Measurements from ENCODE around the gene PLCB4.

The PLCB4 gene

GRCh38 chr20:9179193-9179802 is 110.4 kb downstream of the PLCB4 start:
- DNase-seq (ENCODE audit: low read depth): no peak

- no peak for DNase-seq (ENCODE audit: low read depth)
These were observed 111.0 kb downstream of the PLCB4 start for GRCh38 chr20:9179867-9180266.

GRCh38 chr20:9180481-9181257 is 111.8 kb downstream of the PLCB4 start:
- no peak for DNase-seq (ENCODE audit: low read depth)

- DNase-seq (ENCODE audit: low read depth): no peak
These were observed 116.6 kb downstream of the PLCB4 start for GRCh38 chr20:9185511-9185910.

GRCh38 chr20:9186396-9186795 is 117.5 kb downstream of the PLCB4 start:
- no peak for DNase-seq (ENCODE audit: low read depth)

- no peak for DNase-seq (ENCODE audit: low read depth)
These were observed 126.1 kb downstream of the PLCB4 start for GRCh38 chr20:9195031-9195430.

- DNase-seq (ENCODE audit: low read depth): no peak
These were observed 127.2 kb downstream of the PLCB4 start for GRCh38 chr20:9196110-9196509.

GRCh38 chr20:9198460-9198859 is 129.6 kb downstream of the PLCB4 start:
- no peak for DNase-seq (ENCODE audit: low read depth)

GRCh38 chr20:9200196-9200595 is 131.3 kb downstream of the PLCB4 start:
- DNase-seq (ENCODE audit: low read depth): no peak

GRCh38 chr20:9200620-9201019 is 131.7 kb downstream of the PLCB4 start:
- DNase-seq (ENCODE audit: low read depth): no peak

- DNase-seq (ENCODE audit: low read depth): no peak
These were observed 133.7 kb downstream of the PLCB4 start for GRCh38 chr20:9202420-9203080.

GRCh38 chr20:9203081-9203447 is 134.2 kb downstream of the PLCB4 start:
- DNase-seq (ENCODE audit: low read depth): no peak

GRCh38 chr20:9204979-9205378 is 136.1 kb downstream of the PLCB4 start:
- DNase-seq (ENCODE audit: low read depth): no peak

GRCh38 chr20:9206486-9206885 is 137.6 kb downstream of the PLCB4 start:
- DNase-seq (ENCODE audit: low read depth): no peak

GRCh38 chr20:9207253-9207652 is 138.4 kb downstream of the PLCB4 start:
- DNase-seq (ENCODE audit: low read depth): no peak

- DNase-seq (ENCODE audit: low read depth): no peak
These were observed 141.5 kb downstream of the PLCB4 start for GRCh38 chr20:9210356-9210755.

GRCh38 chr20:9211016-9211760 is 142.3 kb downstream of the PLCB4 start:
- no peak for DNase-seq (ENCODE audit: low read depth)

- no peak for DNase-seq (ENCODE audit: low read depth)
These were observed 143.8 kb downstream of the PLCB4 start for GRCh38 chr20:9212735-9213134.

GRCh38 chr20:9214685-9215084 is 145.8 kb downstream of the PLCB4 start:
- DNase-seq (ENCODE audit: low read depth): no peak

- no peak for DNase-seq (ENCODE audit: low read depth)
These were observed 146.7 kb downstream of the PLCB4 start for GRCh38 chr20:9215539-9215938.

GRCh38 chr20:9218531-9218961 is 149.7 kb downstream of the PLCB4 start:
- DNase-seq (ENCODE audit: low read depth): no peak

- DNase-seq (ENCODE audit: low read depth): no peak
These were observed 152.1 kb downstream of the PLCB4 start for GRCh38 chr20:9220874-9221547.

Measured in stimulated activated CD8-positive, alpha-beta memory T cell treated with anti-CD3 and anti-CD28 coated beads, Interleukin-12 subunit alpha, Interleukin-12 subunit beta, amount 100 ng/mL, for 1 hour (primary cell).